ENCODE measurements around the gene FSTL4. TPM values are rescaled to one million over a fixed set of nuclear protein-coding genes. Genes with fewer than 3 reads are reported as not detected.

FSTL4 gene
- total RNA-seq, 2 donors from 2014 or later = 0.26 to 1.3 TPM

DNA sequence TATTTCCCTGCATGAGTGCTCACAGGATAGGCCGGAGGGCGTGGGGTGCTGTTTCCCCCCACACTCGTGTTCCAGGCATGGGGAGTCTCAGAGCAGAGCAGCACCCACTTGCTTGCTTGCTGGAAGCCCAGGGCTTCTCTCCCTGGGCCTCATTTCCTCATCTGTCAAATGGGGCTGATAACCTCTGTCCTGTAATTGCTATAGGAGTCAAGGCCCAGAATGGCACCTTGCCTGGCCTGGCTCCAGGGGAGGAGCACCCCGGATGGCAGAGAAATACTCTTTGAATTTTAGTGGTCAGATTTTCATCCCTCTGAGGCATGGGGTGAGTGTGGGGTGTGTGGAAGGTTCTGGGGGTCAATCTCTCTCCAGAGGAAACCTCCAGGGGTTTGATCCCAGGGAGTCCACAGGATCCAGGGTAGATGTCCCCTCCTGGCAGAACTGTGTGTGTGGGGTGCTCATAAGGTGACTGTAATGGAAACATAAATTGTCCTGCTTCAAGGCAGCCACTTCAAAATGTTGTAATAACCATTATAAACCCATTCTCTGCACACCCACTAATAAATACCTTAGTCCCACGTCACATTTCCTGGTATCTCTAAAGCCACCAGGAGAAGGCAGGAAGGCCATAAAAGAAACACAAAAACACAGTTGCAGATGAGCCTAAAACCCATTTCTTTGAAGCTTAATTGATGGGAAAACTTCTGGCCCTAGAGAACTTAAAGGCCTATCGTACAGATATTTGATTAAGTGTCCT is 272.2 kb downstream of the FSTL4 start:
- Histone ChIP-seq H3K4me1 (no peaks in the 10 kb centered on the region), H3K9me3 (no peaks in the 10 kb centered on the region), H3K36me3 (replicated peaks in 1 of 2; ENCODE audit: insufficient read depth in 1 of 2, low read depth in 2 of 2) (no peaks in the 10 kb centered on the region), H3K27me3 (no peaks in the 10 kb centered on the region), H3K27ac (no peak overlapping the region), H3K4me3 (no peak overlapping the region)
- intact Hi-C loops (cut with DNase I) = no loop called here
- DNase-seq (no peak), ATAC-seq (no peak)
- no peak for TF ChIP-seq POLR2A (IDR thresholded peaks at IDR 0.05)
- TF ChIP-seq, protein P1, sequence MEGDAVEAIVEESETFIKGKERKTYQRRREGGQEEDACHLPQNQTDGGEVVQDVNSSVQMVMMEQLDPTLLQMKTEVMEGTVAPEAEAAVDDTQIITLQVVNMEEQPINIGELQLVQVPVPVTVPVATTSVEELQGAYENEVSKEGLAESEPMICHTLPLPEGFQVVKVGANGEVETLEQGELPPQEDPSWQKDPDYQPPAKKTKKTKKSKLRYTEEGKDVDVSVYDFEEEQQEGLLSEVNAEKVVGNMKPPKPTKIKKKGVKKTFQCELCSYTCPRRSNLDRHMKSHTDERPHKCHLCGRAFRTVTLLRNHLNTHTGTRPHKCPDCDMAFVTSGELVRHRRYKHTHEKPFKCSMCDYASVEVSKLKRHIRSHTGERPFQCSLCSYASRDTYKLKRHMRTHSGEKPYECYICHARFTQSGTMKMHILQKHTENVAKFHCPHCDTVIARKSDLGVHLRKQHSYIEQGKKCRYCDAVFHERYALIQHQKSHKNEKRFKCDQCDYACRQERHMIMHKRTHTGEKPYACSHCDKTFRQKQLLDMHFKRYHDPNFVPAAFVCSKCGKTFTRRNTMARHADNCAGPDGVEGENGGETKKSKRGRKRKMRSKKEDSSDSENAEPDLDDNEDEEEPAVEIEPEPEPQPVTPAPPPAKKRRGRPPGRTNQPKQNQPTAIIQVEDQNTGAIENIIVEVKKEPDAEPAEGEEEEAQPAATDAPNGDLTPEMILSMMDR (IDR thresholded peaks at IDR 0.05) = no peak
- 77 to 85% methylated on average over 6 of the region's 6 CpGs for WGBS, 2 donors

DNA sequence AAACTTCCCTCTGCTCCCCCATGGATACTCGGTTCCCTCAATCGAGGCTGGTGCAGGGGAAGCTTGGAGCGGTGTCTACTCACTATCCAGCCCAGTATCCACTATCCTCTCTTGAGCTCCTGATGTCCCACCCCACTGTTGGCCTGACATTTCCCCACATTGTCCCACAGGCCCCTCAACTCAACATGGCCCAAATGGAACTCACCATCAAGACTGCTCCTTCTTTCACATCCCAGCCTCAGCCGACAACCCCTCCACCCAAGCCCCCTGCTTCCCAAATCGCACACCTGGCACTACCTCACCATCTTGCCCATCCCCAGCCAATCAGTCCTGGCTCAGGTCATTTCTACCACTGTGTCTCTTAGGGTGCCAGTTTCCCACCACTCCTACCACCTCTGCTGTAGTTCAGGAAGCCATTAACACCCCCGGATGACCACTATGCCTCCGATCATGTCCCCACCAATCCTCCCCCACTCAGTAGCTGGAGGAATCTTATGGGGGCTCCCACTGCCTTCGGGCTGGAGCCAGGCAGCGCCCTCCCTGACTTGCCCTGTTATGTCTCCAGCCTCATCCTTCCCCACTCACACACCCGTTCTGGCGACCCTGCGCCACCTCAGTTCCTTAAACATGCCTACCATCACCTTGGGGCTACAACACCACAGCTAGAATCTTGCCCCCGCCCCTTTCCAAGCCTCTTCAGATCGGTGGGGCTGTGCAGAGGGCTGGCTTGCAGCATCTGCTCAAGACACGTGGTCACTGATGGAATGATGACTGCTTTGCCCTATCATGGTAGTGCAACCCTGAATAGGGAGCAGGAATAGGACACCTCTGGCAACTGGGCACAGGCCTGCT is 273.6 kb downstream of the FSTL4 start:
- WGBS, 2 donors = 90 to 92% methylated on average over 15 of the region's 15 CpGs
- Histone ChIP-seq H3K4me3 (no peak overlapping the region), H3K4me1 (no peaks in the 10 kb centered on the region), H3K36me3 (replicated peaks in 1 of 2; ENCODE audit: insufficient read depth in 1 of 2, low read depth in 2 of 2) (no peaks in the 10 kb centered on the region), H3K27ac (no peak overlapping the region), H3K9me3 (no peaks in the 10 kb centered on the region), H3K27me3 (no peaks in the 10 kb centered on the region)
- intact Hi-C loops (cut with DNase I) = no loop called here
- DNase-seq (no peak), ATAC-seq (no peak)
- TF ChIP-seq POLR2A (IDR thresholded peaks at IDR 0.05) = no peak
- TF ChIP-seq, protein P1 (IDR thresholded peaks at IDR 0.05) = no peak

DNA sequence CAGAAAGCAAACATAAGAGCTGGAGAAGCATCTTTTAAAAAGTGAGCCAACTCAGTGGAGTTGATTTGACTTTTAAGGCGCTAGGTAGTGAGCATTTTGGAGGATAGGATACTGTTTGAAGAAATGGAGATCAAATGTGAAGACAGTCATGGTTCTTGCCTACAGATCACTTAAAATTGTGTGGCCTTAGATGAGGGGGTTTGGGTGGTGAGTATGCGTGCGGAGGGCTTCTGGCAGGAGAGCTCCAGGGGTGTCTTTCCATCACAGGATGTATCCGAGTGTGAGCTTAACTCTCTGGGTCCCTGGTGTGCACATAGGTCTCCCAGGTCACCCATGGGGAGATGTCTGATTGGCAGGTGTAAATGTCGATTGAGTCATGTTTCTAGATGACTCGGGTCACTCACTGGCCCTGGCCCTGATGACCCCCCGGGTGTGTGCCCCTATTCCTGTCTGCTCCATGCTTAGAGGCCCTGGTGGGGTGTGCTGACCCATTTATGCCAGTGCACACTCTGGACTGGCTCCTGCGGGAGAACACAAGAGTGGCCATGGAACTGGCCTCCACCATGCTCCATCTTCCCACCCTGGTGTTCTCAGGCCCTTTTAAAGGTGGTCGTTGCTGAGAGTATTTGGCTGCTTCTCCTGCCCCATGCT is 274.4 kb downstream of the FSTL4 start:
- intact Hi-C loops (cut with DNase I) = no loop called here
- no peak overlapping the region for H3K4me3 ChIP-seq
- no peaks in the 10 kb centered on the region for H3K36me3 ChIP-seq (replicated peaks in 1 of 2; ENCODE audit: insufficient read depth in 1 of 2, low read depth in 2 of 2)
- no peaks in the 10 kb centered on the region for H3K9me3 ChIP-seq
- TF ChIP-seq, protein P1 (IDR thresholded peaks at IDR 0.05) = no peak
- TF ChIP-seq POLR2A (IDR thresholded peaks at IDR 0.05) = no peak
- no peak for DNase-seq
- 91 to 96% methylated on average over 4 to 9 of the region's 9 CpGs for WGBS, 2 donors
- ATAC-seq = no peak
- H3K27ac ChIP-seq = no peak overlapping the region
- H3K27me3 ChIP-seq = no peaks in the 10 kb centered on the region
- H3K4me1 ChIP-seq = no peaks in the 10 kb centered on the region

DNA sequence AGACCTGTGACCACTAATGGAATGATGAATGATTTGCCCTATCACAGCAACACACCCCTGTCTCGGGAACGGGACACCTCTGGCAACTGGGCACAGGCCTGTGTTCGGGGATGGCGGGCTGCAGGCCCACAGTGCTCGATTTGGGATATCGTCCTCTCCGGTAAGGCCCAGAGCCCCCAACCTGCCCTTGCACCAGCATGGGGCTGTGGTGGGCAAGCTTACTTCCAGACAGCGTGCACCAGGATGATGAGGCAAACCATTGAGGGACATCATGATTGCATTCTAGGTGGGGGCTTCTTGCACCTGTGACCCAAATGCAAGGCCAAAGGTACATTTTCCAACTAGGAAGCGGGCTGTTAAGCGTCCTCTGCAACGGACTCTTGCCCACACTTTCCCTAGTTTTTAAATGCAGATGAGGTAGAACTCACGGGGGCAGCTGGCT is 275.4 kb downstream of the FSTL4 start:
- 91 to 92% methylated on average over 11 to 12 of the region's 12 CpGs for WGBS, 2 donors
- ATAC-seq (no peak), DNase-seq (no peak)
- Histone ChIP-seq H3K27me3 (no peaks in the 10 kb centered on the region), H3K27ac (no peak overlapping the region), H3K4me1 (no peaks in the 10 kb centered on the region), H3K36me3 (replicated peaks in 1 of 2; ENCODE audit: insufficient read depth in 1 of 2, low read depth in 2 of 2) (no peaks in the 10 kb centered on the region), H3K4me3 (no peak overlapping the region), H3K9me3 (no peaks in the 10 kb centered on the region)
- no peak for TF ChIP-seq POLR2A (IDR thresholded peaks at IDR 0.05)
- TF ChIP-seq, protein P1 (IDR thresholded peaks at IDR 0.05) = no peak
- intact Hi-C loops (cut with DNase I) = no loop called here

All from body of pancreas (tissue), 4 donors.